ENCODE data around the gene NRXN3. TPM values are rescaled to one million over a fixed set of nuclear protein-coding genes. Genes with fewer than 3 reads are reported as not detected.

NRXN3 gene
- polyA plus RNA-seq, 1 donor (not counting 4 experiments of a cell fraction or from before 2014, with no cell fraction given): 0.89 TPM

GRCh38 chr14:78324353-78324752 lies 154.2 kb downstream of the NRXN3 start:
- Histone ChIP-seq H3K4me2 (ENCODE audit: control insufficient read depth, extremely low read depth, insufficient read depth, low read depth, low read length) (no peak overlapping the region), H2AFZ (ENCODE audit: control insufficient read depth, low read length) (no peak overlapping the region), H3K4me1 (ENCODE audit: control insufficient read depth, extremely low read depth, insufficient read depth, low read length) (no peaks in the 10 kb centered on the region), H3K27me3 (ENCODE audit: control insufficient read depth, extremely low read depth, insufficient read depth, low read length) (no peaks in the 10 kb centered on the region), H3K36me3 (ENCODE audit: control insufficient read depth in 2 of 2, extremely low read depth in 1 of 2, insufficient read depth in 2 of 2, low read length in 2 of 2) (no peaks in the 10 kb centered on the region), H3K9me3 (ENCODE audit: control insufficient read depth, low read depth, low read length) (no peaks in the 10 kb centered on the region), H3K27ac (ENCODE audit: control insufficient read depth, insufficient read depth, low read length) (no peak overlapping the region), H3K9ac (ENCODE audit: control insufficient read depth, extremely low read depth, insufficient read depth, low read length) (no peak overlapping the region), H3K9me1 (ENCODE audit: control insufficient read depth, extremely low read depth, insufficient read depth, low read length) (no peaks in the 10 kb centered on the region), H3K79me2 (ENCODE audit: control insufficient read depth, insufficient read depth, low read length) (no peaks in the 10 kb centered on the region), H3K4me3 (ENCODE audit: control insufficient read depth in 2 of 3, extremely low read depth in 1 of 3, insufficient read depth in 2 of 3, low read depth in 1 of 3, low read length in 3 of 3) (no peak overlapping the region), H4K20me1 (ENCODE audit: control insufficient read depth, extremely low read depth, insufficient read depth, low read length) (no peaks in the 10 kb centered on the region)
- FAIRE-seq (no peak), DNase-seq (ENCODE audit: low read depth, low spot score) (no peak)
- dilution Hi-C loops (cut with MboI; ENCODE audit: extremely low pct_ligation_motif_present, low sequenced_read_pairs): no loop called here
- TF ChIP-seq CTCF (optimal IDR thresholded peaks at IDR 0.05 in 1 of 3, IDR thresholded peaks at IDR 0.05 in 1 of 3, conservative IDR thresholded peaks at IDR 0.05 in 1 of 3; ENCODE audit: extremely low read depth in 1 of 3, insufficient read depth in 2 of 3, low read length in 3 of 3) (no peak), EZH2 (IDR thresholded peaks at IDR 0.05; ENCODE audit: low read length) (no peak)

DNA sequence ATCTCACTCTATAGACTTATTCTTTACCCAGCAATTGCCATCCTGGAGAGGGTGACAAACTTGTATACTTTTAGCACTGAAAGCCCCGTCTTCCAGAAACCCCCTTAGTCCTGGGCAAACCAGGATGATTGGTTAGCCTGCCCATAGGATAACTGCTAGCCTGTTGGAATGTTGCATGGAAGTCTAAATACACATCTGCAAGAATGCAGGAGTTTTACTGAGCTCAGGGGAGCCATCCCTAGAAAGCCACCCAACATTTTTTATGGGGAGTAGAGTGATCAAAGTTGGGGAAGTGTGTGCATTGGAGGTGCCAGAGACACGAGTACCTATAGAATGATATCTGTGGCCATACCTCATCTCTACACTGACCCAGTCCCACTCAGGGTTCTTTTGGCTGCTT lies 155.7 kb downstream of the NRXN3 start:
- no peak overlapping the region for H3K27ac ChIP-seq (ENCODE audit: control insufficient read depth, insufficient read depth, low read length)
- no peak overlapping the region for H2AFZ ChIP-seq (ENCODE audit: control insufficient read depth, low read length)
- DNase-seq (ENCODE audit: low read depth, low spot score) (no peak), FAIRE-seq (no peak)
- no peak overlapping the region for H3K4me2 ChIP-seq (ENCODE audit: control insufficient read depth, extremely low read depth, insufficient read depth, low read depth, low read length)
- no peaks in the 10 kb centered on the region for H3K9me3 ChIP-seq (ENCODE audit: control insufficient read depth, low read depth, low read length)
- H3K4me1 ChIP-seq (ENCODE audit: control insufficient read depth, extremely low read depth, insufficient read depth, low read length): no peaks in the 10 kb centered on the region
- dilution Hi-C loops (cut with MboI; ENCODE audit: extremely low pct_ligation_motif_present, low sequenced_read_pairs): no loop called here
- H4K20me1 ChIP-seq (ENCODE audit: control insufficient read depth, extremely low read depth, insufficient read depth, low read length): no peaks in the 10 kb centered on the region
- no peaks in the 10 kb centered on the region for H3K79me2 ChIP-seq (ENCODE audit: control insufficient read depth, insufficient read depth, low read length)
- H3K36me3 ChIP-seq (ENCODE audit: control insufficient read depth in 2 of 2, extremely low read depth in 1 of 2, insufficient read depth in 2 of 2, low read length in 2 of 2): no peaks in the 10 kb centered on the region
- H3K9me1 ChIP-seq (ENCODE audit: control insufficient read depth, extremely low read depth, insufficient read depth, low read length): no peaks in the 10 kb centered on the region
- H3K4me3 ChIP-seq (ENCODE audit: control insufficient read depth in 2 of 3, extremely low read depth in 1 of 3, insufficient read depth in 2 of 3, low read depth in 1 of 3, low read length in 3 of 3): no peak overlapping the region
- no peak overlapping the region for H3K9ac ChIP-seq (ENCODE audit: control insufficient read depth, extremely low read depth, insufficient read depth, low read length)
- TF ChIP-seq CTCF (optimal IDR thresholded peaks at IDR 0.05 in 1 of 3, IDR thresholded peaks at IDR 0.05 in 1 of 3, conservative IDR thresholded peaks at IDR 0.05 in 1 of 3; ENCODE audit: extremely low read depth in 1 of 3, insufficient read depth in 2 of 3, low read length in 3 of 3): no peak
- no peak for TF ChIP-seq EZH2 (IDR thresholded peaks at IDR 0.05; ENCODE audit: low read length)
- no peaks in the 10 kb centered on the region for H3K27me3 ChIP-seq (ENCODE audit: control insufficient read depth, extremely low read depth, insufficient read depth, low read length)
